Measurements from ENCODE around the gene SEC14L2. TPM values are rescaled to one million over a fixed set of nuclear protein-coding genes. Genes with fewer than 3 reads are reported as not detected.
"Not testable (repeated sequence)": the region's sequence is repeated elsewhere in the genome, so short reads cannot be mapped to it uniquely, and the experiment has no call there.

SEC14L2 gene
- total RNA-seq, 4 donors from 2014 or later: 16.6 to 45.4 (median 28.2) TPM

DNA sequence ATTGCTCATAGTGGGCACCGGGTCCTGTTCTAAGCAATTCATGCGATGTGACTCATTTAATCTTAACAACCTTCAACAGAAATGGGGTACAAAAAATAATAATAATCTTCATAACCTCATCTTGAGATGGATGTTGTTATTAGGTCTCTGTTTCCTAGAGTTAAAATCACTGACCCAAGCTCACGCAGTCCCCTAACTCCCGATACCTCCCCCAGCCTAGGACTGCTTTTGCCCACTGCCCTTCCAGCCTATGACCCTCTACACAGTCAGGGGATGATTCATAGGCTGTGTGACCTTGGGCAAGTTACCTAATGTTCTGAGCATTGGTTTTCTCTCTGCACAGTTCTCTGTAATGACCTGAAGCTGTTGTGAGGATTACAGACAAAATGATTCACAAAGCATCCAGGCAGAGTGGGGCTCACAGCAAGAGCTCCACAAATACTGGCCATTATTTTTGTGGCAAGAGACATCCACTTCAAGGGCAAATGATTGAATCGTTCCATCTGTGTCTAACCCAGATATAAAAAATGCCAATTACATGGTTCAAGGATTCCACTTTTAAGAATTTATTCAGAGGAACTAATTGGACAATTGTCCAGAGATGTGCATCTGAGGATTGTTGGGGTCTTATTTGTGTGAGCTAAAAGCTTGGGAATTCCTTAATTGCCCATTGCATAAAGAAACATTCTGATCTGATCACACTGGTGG is 48.8 kb downstream of the SEC14L2 start:
- intact Hi-C loops (cut with DNase I): loop anchor here (10.0 kb wide), 1 partner anchor 309 kb away; no protein-coding TSS in a partner anchor
- WGBS, 2 donors: 36 to 45% methylated on average over 5 of the region's 5 CpGs
- Histone ChIP-seq H3K4me1 (peaks cover 0 to 30% (median 0%) of the 10 kb centered on the region in 3 donors), H3K4me3 (no peak overlapping the region), H3K27me3 (peaks cover 0 to 42% (median 0%) of the 10 kb centered on the region in 4 donors), H3K9me3 (no peaks in the 10 kb centered on the region), H3K36me3 (no peaks in the 10 kb centered on the region), H3K27ac (no peak overlapping the region)
- no peak for DNase-seq
- TF ChIP-seq, protein P1, sequence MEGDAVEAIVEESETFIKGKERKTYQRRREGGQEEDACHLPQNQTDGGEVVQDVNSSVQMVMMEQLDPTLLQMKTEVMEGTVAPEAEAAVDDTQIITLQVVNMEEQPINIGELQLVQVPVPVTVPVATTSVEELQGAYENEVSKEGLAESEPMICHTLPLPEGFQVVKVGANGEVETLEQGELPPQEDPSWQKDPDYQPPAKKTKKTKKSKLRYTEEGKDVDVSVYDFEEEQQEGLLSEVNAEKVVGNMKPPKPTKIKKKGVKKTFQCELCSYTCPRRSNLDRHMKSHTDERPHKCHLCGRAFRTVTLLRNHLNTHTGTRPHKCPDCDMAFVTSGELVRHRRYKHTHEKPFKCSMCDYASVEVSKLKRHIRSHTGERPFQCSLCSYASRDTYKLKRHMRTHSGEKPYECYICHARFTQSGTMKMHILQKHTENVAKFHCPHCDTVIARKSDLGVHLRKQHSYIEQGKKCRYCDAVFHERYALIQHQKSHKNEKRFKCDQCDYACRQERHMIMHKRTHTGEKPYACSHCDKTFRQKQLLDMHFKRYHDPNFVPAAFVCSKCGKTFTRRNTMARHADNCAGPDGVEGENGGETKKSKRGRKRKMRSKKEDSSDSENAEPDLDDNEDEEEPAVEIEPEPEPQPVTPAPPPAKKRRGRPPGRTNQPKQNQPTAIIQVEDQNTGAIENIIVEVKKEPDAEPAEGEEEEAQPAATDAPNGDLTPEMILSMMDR (IDR thresholded peaks at IDR 0.05): no peak
- TF ChIP-seq POLR2A (IDR thresholded peaks at IDR 0.05): no peak

DNA sequence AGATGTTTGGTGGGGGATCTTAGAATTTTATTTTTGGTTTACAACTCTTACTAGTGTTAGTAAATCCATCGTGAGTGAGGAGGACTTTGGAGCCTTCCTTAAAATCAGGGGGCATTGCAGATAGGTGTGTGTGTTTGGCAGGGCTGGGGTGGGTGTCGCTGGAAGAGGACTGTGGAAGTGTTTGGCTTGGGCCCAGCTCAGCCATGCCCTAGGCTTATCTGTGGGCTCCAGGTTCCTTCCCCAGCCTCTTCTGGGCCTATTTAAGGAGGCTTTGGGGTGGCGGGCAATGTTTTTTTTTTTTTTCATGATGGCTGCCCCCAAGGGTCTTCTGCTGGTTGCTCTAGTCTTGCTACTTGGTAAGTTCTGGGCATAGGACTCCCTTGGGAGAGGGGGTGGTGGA is 50.8 kb downstream of the SEC14L2 start:
- intact Hi-C loops (cut with DNase I): loop anchor here (10.0 kb wide), 1 partner anchor 307 kb away; no protein-coding TSS in a partner anchor
- Histone ChIP-seq H3K4me3 (no peak overlapping the region), H3K9me3 (no peaks in the 10 kb centered on the region), H3K36me3 (no peaks in the 10 kb centered on the region), H3K27ac (no peak overlapping the region), H3K4me1 (peaks cover 0 to 25% (median 0%) of the 10 kb centered on the region in 3 donors), H3K27me3 (peaks cover 0 to 45% (median 0%) of the 10 kb centered on the region in 4 donors)
- 88 to 96% methylated on average over 3 of the region's 3 CpGs for WGBS, 2 donors
- DNase-seq: no peak
- TF ChIP-seq, protein P1 (IDR thresholded peaks at IDR 0.05): no peak
- TF ChIP-seq POLR2A (IDR thresholded peaks at IDR 0.05): no peak

DNA sequence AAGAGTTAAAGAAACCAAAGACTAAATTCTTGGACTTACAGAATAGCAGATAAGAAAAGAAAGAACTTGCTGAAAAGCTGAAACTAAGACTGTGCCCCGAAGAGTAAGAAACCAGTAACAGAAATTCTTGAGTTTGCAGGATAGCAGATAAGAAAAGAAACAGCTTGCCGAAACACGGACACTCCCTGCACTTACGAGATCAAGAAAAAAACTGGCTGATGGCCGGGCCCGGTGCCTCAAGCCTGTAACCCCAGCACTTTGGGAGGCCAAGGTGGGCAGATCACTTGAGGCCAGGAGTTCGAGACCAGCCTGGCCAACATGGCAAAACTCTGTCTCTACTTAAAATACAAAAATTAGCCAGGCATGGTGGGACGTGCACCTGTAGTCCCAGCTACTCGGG is 54.7 kb downstream of the SEC14L2 start:
- 20 to 26% methylated on average over 7 of the region's 9 CpGs for WGBS, 2 donors
- H3K4me1 ChIP-seq; H3K27ac ChIP-seq; intact Hi-C loops (cut with DNase I); H3K36me3 ChIP-seq; DNase-seq; H3K4me3 ChIP-seq; H3K9me3 ChIP-seq: not testable (repeated sequence)
- peaks cover 0 to 26% (median 0%) of the 10 kb centered on the region in 4 donors for H3K27me3 ChIP-seq

DNA sequence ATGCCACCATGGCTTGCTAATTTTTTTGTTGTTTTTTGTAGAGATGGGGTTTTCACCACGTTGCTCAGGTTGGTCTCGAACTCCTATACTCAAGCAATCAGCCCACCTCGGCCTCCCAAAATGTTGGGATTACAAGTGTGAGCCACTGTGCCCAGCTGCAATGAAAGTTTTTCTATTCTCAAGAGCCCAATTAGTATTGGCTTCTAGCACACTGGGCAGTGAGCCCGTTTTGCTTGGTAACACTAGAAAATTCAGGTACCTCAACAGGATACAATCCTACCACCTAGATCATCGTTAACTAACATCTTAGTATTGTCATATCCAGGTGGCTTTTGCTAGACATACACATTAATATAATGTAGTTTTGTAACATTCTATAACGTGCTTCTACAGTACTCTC is 56.0 kb downstream of the SEC14L2 start:
- intact Hi-C loops (cut with DNase I): no loop called here
- TF ChIP-seq POLR2A (IDR thresholded peaks at IDR 0.05): no peak
- TF ChIP-seq, protein P1 (IDR thresholded peaks at IDR 0.05): no peak
- WGBS, 2 donors: 63 to 70% methylated on average over 4 to 6 of the region's 6 CpGs

DNA sequence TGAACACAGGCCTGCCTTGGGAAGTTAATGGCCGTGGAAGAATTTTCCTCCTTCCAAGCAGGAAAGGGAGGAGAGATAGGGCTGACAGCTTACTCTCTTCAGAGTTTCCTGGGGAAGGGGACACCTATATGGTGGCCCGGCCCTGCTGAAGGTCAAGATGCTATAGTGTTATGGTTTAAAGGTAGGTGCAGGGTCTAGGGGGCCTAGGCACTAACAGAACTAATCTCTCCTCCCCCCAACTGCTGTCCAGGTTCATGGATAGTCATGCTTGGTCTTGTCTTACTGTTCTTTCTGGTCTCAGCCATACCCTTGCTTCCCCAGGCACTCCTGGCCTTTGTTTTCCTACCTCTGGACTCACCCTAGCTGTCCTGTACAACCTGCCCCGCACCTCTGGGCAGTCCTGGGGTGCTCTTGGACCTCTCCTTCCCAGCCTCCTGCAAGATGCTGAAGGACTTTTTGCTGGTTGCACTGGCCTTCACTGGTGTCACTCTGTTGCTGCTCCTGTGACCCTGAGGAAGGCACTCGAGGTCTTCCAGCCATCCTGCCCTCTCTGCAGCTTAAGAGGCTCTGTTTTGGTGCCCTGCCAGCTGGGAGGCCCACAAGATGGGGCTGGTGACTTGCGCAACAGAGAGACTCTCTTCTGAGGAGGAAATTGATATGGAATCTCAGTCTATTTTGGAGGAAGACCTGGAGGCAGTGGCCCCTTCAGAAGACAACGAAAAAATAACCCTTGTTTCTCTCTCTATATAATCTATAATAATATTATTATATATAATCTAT is 57.1 kb downstream of the SEC14L2 start:
- Histone ChIP-seq H3K36me3 (no peaks in the 10 kb centered on the region), H3K9me3 (no peaks in the 10 kb centered on the region), H3K27me3 (peaks cover 0 to 20% (median 0%) of the 10 kb centered on the region in 4 donors), H3K27ac (no peak overlapping the region), H3K4me1 (peaks cover 0 to under 1% (median 0%) of the 10 kb centered on the region in 3 donors), H3K4me3 (no peak overlapping the region)
- no peak for DNase-seq
- 63 to 67% methylated on average over 6 of the region's 6 CpGs for WGBS, 2 donors
- intact Hi-C loops (cut with DNase I): no loop called here
- no peak for TF ChIP-seq POLR2A (IDR thresholded peaks at IDR 0.05)
- TF ChIP-seq, protein P1 (IDR thresholded peaks at IDR 0.05): no peak

More for the DNA sequence above, 56.0 kb downstream of the SEC14L2 start:
- Histone ChIP-seq H3K4me1 (no peaks in the 10 kb centered on the region), H3K27ac (no peak overlapping the region), H3K4me3 (no peak overlapping the region), H3K27me3 (peaks cover 0 to 21% (median 0%) of the 10 kb centered on the region in 4 donors), H3K9me3 (no peaks in the 10 kb centered on the region), H3K36me3 (no peaks in the 10 kb centered on the region)
- no peak for DNase-seq

Measured in esophagus squamous epithelium (tissue), 5 donors.